Endothelial cell (in vitro differentiated cells): ENCODE results near the gene NTMT1. TPM values are rescaled to one million over a fixed set of nuclear protein-coding genes. Genes with fewer than 3 reads are reported as not detected.

ENCODE experiments used
- DNase-seq: peaks from one replicate; pipeline ENCODE4 v3.0.0; 2021; ENCODE audit warnings: low spot score
- H3K27ac Mint-ChIP-seq: one replicate; pipeline ENCODE4 v1.8.0; 2021; ENCODE audit warnings: mixed read lengths, inconsistent platforms; ENCODE audit not compliant: unreplicated experiment
- H3K27me3 Mint-ChIP-seq: one replicate; pipeline ENCODE4 v1.8.0; 2021; ENCODE audit warnings: mild to moderate bottlenecking, moderate library complexity, mixed read lengths, inconsistent platforms; ENCODE audit not compliant: unreplicated experiment
- H3K36me3 Mint-ChIP-seq: one replicate; pipeline ENCODE4 v1.8.0; 2021; ENCODE audit warnings: mild to moderate bottlenecking, low read depth, mixed read lengths, inconsistent platforms; ENCODE audit not compliant: unreplicated experiment
- H3K4me1 Mint-ChIP-seq: one replicate; pipeline ENCODE4 v1.8.0; 2021; ENCODE audit warnings: mild to moderate bottlenecking, mixed read lengths, inconsistent platforms; ENCODE audit not compliant: unreplicated experiment
- H3K4me3 Mint-ChIP-seq: one replicate; pipeline ENCODE4 v1.8.0; 2021; ENCODE audit warnings: mild to moderate bottlenecking, mixed read lengths, inconsistent platforms; ENCODE audit not compliant: unreplicated experiment
- H3K9me3 Mint-ChIP-seq: one replicate; pipeline ENCODE4 v1.8.0; 2021; ENCODE audit warnings: mixed read lengths, inconsistent platforms; ENCODE audit not compliant: unreplicated experiment
- total RNA-seq: library from RNA; stranded (reverse); fragmentation: NEBNext Ultra II Directional; extraction: Animal tissue kit (Norgen Biotek cat#: 25700); gene quantifications from one replicate; pipeline ENCODE4 v1.2.1, GENCODE V29; 2021; ENCODE audit not compliant: unreplicated experiment
- TF ChIP-seq, protein P1 (sequence below): fragments of 200-600 bp; sonication (generic); IDR thresholded peaks from one replicate; pipeline ENCODE4 v1.5.0; 2021; ENCODE audit warnings: antibody characterized with exemption; ENCODE audit not compliant: unreplicated experiment

Gene NTMT1
- total RNA-seq, 1 donor from 2014 or later: 16.7 TPM

DNA sequence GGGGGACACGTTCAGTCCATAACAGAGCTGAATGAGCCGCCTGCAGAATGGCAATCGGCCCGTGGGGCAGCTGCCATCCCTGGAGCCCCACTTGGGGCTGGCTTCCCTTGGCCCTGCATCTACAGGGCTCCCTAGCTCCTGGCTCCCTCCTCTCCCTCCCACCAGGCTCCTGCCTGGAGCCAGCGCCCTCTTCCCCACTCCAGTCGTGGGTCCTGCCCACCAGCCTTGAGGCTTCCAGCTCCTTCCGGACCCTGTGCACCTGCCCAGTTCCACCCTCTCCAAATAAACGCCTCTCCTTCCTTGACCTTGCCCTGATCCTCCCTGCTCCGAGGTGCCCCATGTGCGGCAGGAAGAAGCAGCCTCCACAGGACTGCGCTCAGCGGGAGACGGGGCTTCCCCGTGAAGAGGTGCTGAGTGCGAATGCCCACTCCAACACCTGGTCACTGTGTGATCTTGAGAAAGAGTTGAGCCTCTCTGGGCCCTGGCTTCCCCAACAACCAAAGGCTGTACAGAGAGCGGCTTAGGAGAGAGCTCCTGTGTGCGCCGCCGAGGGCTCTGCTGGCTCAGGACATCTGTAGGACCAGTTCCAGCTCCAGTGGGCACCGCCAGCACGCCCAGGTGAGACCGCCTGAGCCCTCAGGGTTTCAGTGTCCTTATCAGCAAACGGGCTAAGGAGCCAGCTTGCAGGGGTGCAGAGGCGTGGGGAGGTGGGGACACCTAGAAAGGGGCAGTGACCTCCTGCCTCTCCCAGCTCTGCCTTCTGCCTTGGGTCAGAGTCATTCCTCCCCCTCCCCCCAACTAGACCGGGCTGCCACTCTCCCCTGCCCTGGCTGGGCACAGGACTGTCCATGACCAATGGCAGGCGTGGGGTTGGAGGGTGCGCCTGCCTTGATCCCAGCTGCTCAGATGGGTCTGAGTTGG, 17.1 kb upstream of the NTMT1 start:
- no peaks in the 10 kb centered on the region for H3K9me3 Mint-ChIP-seq
- H3K27me3 Mint-ChIP-seq: peaks cover 7% of the 10 kb centered on the region
- TF ChIP-seq, protein P1, sequence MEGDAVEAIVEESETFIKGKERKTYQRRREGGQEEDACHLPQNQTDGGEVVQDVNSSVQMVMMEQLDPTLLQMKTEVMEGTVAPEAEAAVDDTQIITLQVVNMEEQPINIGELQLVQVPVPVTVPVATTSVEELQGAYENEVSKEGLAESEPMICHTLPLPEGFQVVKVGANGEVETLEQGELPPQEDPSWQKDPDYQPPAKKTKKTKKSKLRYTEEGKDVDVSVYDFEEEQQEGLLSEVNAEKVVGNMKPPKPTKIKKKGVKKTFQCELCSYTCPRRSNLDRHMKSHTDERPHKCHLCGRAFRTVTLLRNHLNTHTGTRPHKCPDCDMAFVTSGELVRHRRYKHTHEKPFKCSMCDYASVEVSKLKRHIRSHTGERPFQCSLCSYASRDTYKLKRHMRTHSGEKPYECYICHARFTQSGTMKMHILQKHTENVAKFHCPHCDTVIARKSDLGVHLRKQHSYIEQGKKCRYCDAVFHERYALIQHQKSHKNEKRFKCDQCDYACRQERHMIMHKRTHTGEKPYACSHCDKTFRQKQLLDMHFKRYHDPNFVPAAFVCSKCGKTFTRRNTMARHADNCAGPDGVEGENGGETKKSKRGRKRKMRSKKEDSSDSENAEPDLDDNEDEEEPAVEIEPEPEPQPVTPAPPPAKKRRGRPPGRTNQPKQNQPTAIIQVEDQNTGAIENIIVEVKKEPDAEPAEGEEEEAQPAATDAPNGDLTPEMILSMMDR: no peak
- no peak overlapping the region for H3K27ac Mint-ChIP-seq
- DNase-seq: no peak
- no peak overlapping the region for H3K4me3 Mint-ChIP-seq
- no peaks in the 10 kb centered on the region for H3K36me3 Mint-ChIP-seq
- H3K4me1 Mint-ChIP-seq: peaks cover 23% of the 10 kb centered on the region

DNA sequence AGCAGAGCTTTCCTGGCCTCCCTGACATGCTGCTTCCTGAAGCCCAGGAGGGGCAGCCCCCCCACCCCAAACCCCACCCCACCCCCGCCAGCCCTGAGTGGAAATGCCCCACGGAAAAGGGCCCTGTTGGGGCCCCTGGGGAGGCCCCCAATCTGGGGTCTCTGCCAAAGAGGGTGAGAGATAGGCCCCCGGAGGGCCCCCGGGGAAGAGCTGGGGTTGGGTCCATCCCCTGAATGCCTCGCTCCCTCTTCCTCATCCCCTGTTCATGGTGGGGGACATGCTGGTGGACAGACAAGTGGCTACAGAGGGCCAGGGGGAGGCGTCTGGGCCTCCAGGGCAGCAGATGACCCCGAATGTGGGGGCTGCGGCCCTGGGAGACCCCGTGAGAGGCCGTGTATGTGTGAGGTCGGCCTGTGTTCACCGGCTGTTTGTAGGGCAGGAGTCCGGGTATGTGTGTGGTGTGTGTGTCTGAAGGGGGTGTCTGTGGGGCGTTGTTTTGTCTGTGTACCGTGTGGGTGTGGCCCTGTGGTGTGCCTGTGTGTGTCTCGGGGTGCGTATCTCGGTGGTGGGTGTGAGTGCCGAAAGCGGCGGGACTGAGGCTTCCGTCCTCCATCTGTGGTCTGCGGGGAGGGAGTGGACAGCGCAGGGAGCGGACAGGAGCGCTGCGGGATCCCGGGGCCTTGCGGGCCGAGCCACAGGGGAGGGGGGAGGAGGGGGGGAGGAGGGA, 16.3 kb upstream of the NTMT1 start:
- peak overlapping the region; percentile 50 for H3K27ac Mint-ChIP-seq
- no peaks in the 10 kb centered on the region for H3K36me3 Mint-ChIP-seq
- peaks cover 22% of the 10 kb centered on the region for H3K4me1 Mint-ChIP-seq
- H3K4me3 Mint-ChIP-seq: peak overlapping the region; percentile 90
- no peak for DNase-seq
- TF ChIP-seq, protein P1: no peak
- no peaks in the 10 kb centered on the region for H3K9me3 Mint-ChIP-seq
- H3K27me3 Mint-ChIP-seq: peaks cover 7% of the 10 kb centered on the region

DNA sequence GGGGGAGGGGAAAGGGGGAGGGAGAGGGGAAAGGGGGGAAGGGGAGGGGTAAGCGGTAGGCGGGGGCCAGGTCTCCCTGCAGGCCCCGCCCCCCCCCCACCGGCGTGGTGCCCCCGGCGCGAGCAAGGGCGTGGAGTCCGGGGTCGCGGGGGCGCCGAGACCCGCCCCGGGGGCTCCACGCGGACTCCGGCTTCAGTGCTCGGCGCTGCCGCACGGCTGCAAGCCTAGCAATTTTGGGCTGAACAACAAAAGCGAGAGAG, 15.8 kb upstream of the NTMT1 start:
- DNase-seq: no peak
- Mint-ChIP-seq H3K27me3 (peaks cover 6% of the 10 kb centered on the region), H3K4me1 (peaks cover 18% of the 10 kb centered on the region), H3K4me3 (no peak overlapping the region), H3K36me3 (no peaks in the 10 kb centered on the region), H3K9me3 (no peaks in the 10 kb centered on the region), H3K27ac (no peak overlapping the region)
- TF ChIP-seq, protein P1: no peak

DNA sequence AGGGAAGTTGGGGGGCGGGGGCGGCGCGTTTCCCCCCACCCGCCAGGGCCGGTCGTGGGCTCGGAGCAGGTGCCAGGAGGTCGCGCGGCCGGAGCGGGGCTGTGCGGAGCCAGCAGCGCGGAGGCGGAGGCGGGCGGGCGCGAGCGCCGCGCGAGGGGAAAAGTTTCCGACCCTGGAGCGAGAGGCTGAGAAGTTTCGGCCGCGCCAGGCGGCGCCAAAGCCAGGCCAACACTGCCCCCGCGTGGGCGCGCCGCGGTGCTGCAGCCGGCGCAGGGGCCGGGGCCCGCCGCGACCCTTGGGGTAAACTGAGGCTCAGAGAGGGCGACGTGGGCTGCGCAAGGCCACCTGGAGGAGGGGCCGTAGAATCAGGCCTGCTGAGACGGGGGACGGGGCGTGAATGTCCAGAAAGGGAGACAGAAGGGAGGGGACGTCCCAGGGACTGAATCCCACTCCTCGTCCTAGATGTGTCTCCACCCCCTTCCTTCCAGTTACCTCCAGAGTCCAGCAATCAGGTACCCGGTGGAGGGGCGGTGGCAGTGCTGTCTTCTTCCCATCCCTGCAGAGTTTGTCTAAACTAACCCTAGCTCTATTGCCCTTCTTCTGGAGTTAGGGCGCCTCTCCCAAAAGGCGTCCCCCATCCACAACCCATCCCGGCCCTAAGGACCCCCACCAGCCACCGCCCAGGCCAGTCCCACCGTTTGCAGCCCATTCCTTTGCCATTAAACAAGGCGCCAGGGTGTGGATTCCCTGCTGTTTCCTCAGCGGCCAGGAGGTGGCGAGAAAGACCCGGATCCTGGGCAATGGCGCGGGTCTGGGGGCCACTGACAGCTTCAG, 15.3 kb upstream of the NTMT1 start:
- H3K27me3 Mint-ChIP-seq: peaks cover 6% of the 10 kb centered on the region
- H3K4me3 Mint-ChIP-seq: peak overlapping the region; percentile 77
- no peak overlapping the region for H3K27ac Mint-ChIP-seq
- no peaks in the 10 kb centered on the region for H3K36me3 Mint-ChIP-seq
- TF ChIP-seq, protein P1: peak; percentile 100
- peak; percentile 90 for DNase-seq
- H3K4me1 Mint-ChIP-seq: peaks cover 18% of the 10 kb centered on the region
- H3K9me3 Mint-ChIP-seq: no peaks in the 10 kb centered on the region
